GM13977 (cell line): ENCODE results near the gene OPRD1.

Experiments used
- DNase-seq: peaks from one replicate; pipeline ENCODE4 v3.0.0; 2012; ENCODE audit warnings: low spot score
- CTCF ChIP-seq: IDR thresholded peaks from 2 replicates; pipeline ENCODE4 v1.5.1; 2012; ENCODE audit warnings: mild to moderate bottlenecking, control low read depth; ENCODE audit not compliant: insufficient read depth; ENCODE audit errors: extremely low read depth, missing control alignments
- in situ Hi-C: fragments of 300-500 bp; cut with MboI; formaldehyde crosslinking; loops from one replicate; pipeline ENCODE4 v1.12.0; 2022; ENCODE audit warnings: low sequenced_read_pairs, low pct_unique_long_range_greater_than_20kb, mixed read lengths, inconsistent platforms; ENCODE audit not compliant: unreplicated experiment

The OPRD1 gene

GRCh38 chr1:28855969-28856368, 44.0 kb downstream of the OPRD1 start:
- in situ Hi-C loops, result no loop called here
- TF ChIP-seq CTCF, result no peak

GRCh38 chr1:28860332-28861073, 48.5 kb downstream of the OPRD1 start:
- in situ Hi-C loops, result no loop called here
- TF ChIP-seq CTCF, result no peak

More at GRCh38 chr1:28855969-28856368, 44.0 kb downstream of the OPRD1 start:
- DNase-seq, result no peak

GRCh38 chr1:28862571-28863403, 50.8 kb downstream of the OPRD1 start:
- in situ Hi-C loops, result no loop called here
- no peak for TF ChIP-seq CTCF

More at GRCh38 chr1:28860332-28861073, 48.5 kb downstream of the OPRD1 start:
- DNase-seq, result no peak

GRCh38 chr1:28864695-28865094, 52.7 kb downstream of the OPRD1 start:
- DNase-seq, result no peak
- in situ Hi-C loops, result no loop called here
- no peak for TF ChIP-seq CTCF

More at GRCh38 chr1:28862571-28863403, 50.8 kb downstream of the OPRD1 start:
- DNase-seq, result no peak

GRCh38 chr1:28865997-28866650, 54.2 kb downstream of the OPRD1 start:
- in situ Hi-C loops, result no loop called here

More at GRCh38 chr1:28865997-28866650, 54.2 kb downstream of the OPRD1 start:
- DNase-seq, result no peak
- no peak for TF ChIP-seq CTCF
